K562 (cell line): ENCODE measurements around the gene SNTG2.

Experiments
- EZH2 ChIP-seq: IDR thresholded peaks from 2 replicates; pipeline ENCODE4 v1.6.1; 2012; ENCODE audit warnings: low read depth, mild to moderate bottlenecking, inconsistent platforms, low read length, borderline replicate concordance
- TF ChIP-seq, protein P1 (sequence below): sonication (generic); formaldehyde crosslinking; IDR thresholded peaks from 2 replicates; pipeline ENCODE4 v1.8.0; 2022; ENCODE audit warnings: mild to moderate bottlenecking, missing genetic modification reagents, borderline replicate concordance

DNA sequence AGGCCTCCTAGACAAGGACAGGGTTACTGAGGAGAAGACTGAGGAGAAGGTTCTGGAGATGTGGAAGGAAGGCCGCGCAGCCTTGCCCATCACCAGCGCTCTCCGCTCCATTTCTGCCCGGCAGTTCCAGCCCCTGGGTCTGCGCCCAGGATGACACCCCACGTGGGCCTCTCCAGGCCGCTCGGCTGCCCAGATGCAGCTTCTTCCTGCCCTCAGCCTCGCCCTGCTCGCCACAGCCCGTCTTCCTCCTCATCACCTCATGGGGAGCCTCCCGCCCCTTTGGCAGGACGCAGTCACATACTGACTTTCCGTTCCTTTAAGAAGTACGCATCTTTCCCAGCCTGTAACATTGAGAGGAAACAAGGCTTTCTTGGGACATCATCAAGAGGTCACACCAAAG is 37.1 kb downstream of the SNTG2 start:
- no peak for TF ChIP-seq EZH2
- TF ChIP-seq, protein P1, sequence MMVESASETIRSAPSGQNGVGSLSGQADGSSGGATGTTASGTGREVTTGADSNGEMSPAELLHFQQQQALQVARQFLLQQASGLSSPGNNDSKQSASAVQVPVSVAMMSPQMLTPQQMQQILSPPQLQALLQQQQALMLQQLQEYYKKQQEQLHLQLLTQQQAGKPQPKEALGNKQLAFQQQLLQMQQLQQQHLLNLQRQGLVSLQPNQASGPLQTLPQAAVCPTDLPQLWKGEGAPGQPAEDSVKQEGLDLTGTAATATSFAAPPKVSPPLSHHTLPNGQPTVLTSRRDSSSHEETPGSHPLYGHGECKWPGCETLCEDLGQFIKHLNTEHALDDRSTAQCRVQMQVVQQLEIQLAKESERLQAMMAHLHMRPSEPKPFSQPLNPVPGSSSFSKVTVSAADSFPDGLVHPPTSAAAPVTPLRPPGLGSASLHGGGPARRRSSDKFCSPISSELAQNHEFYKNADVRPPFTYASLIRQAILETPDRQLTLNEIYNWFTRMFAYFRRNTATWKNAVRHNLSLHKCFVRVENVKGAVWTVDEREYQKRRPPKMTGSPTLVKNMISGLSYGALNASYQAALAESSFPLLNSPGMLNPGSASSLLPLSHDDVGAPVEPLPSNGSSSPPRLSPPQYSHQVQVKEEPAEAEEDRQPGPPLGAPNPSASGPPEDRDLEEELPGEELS (CRISPR knock-in tag) = no peak
